GM23248 (cell line): Measurements from ENCODE around the gene RAD51B. TPM values are rescaled to one million over a fixed set of nuclear protein-coding genes. Genes with fewer than 3 reads are reported as not detected.
A peak's percentile ranks its signal among the peaks of the same experiment; 100 is the strongest.

ENCODE experiments used
- DNase-seq: peaks from one replicate; pipeline ENCODE4 v3.0.0-alpha.2; 2015
- H2AFZ ChIP-seq: fragments of 200-600 bp; sonication (generic); 2 replicates; pipeline ENCODE4 v1.6.1; 2016; ENCODE audit warnings: antibody characterized with exemption
- H3F3A ChIP-seq: fragments of 200-600 bp; sonication (generic); 2 replicates; pipeline ENCODE4 v1.6.1; 2016; ENCODE audit warnings: mild to moderate bottlenecking, antibody characterized with exemption, mixed run types; ENCODE audit not compliant: insufficient read depth
- H3K27ac ChIP-seq: fragments of 200-600 bp; sonication (generic); 2 replicates; pipeline ENCODE4 v1.5.1; 2016; ENCODE audit warnings: mild to moderate bottlenecking
- H3K27me3 ChIP-seq: fragments of 200-600 bp; sonication (generic); replicated peaks from 2 replicates; pipeline ENCODE4 v1.6.1; 2016; ENCODE audit warnings: mild to moderate bottlenecking; ENCODE audit not compliant: insufficient read depth
- H3K36me3 ChIP-seq: fragments of 200-600 bp; sonication (generic); 2 replicates; pipeline ENCODE4 v1.6.1; 2016; ENCODE audit warnings: low read depth, mild to moderate bottlenecking
- H3K4me1 ChIP-seq: fragments of 200-600 bp; sonication (generic); 2 replicates; pipeline ENCODE4 v1.6.1; 2016; ENCODE audit warnings: mild to moderate bottlenecking; ENCODE audit not compliant: insufficient read depth
- H3K4me2 ChIP-seq: fragments of 200-600 bp; sonication (generic); one replicate; pipeline ENCODE4 v1.6.1; 2016; ENCODE audit warnings: mild to moderate bottlenecking; ENCODE audit not compliant: unreplicated experiment
- H3K4me3 ChIP-seq: fragments of 200-600 bp; sonication (generic); 2 replicates; pipeline ENCODE4 v1.5.1; 2016; ENCODE audit warnings: mild to moderate bottlenecking
- H3K79me2 ChIP-seq: fragments of 200-600 bp; sonication (generic); 2 replicates; pipeline ENCODE4 v1.6.1; 2016; ENCODE audit warnings: mild to moderate bottlenecking; ENCODE audit not compliant: insufficient read depth
- H3K9ac ChIP-seq: fragments of 200-600 bp; sonication (generic); 2 replicates; pipeline ENCODE4 v1.6.1; 2016; ENCODE audit warnings: mild to moderate bottlenecking
- H3K9me2 ChIP-seq: fragments of 200-600 bp; sonication (generic); 2 replicates; pipeline ENCODE4 v1.6.1; 2016; ENCODE audit warnings: mixed run types, mild to moderate bottlenecking, moderate library complexity; ENCODE audit not compliant: insufficient read depth
- H3K9me3 ChIP-seq: fragments of 200-600 bp; sonication (generic); one replicate; pipeline ENCODE4 v1.6.1; 2017; ENCODE audit warnings: low read depth
- H4K20me1 ChIP-seq: fragments of 200-600 bp; sonication (generic); 2 replicates; pipeline ENCODE4 v1.6.0; 2016; ENCODE audit not compliant: insufficient read depth
- EZH2 ChIP-seq: fragments of 200-600 bp; sonication (generic); IDR thresholded peaks from 2 replicates; pipeline ENCODE4 v1.6.1; 2018; ENCODE audit warnings: antibody characterized with exemption, mild to moderate bottlenecking; ENCODE audit not compliant: insufficient read depth, poor library complexity, severe bottlenecking
- EZH2phosphoT487 ChIP-seq: fragments of 200-600 bp; sonication (generic); IDR thresholded peaks from 2 replicates; pipeline ENCODE4 v1.6.1; 2018; ENCODE audit warnings: antibody characterized with exemption, moderate library complexity, mild to moderate bottlenecking, low read depth; ENCODE audit not compliant: insufficient read depth
- WGBS, 2 experiments: methylation state at CpG; one replicate each; pipeline ENCODE4 v1.1.6; 2015 to 2017; ENCODE audit warnings: low lambda C conversion rate in 2 of 2, low coverage in 1 of 2; ENCODE audit errors: missing lambda C conversion rate in 2 of 2; 5-methylcytosine and 5-hydroxymethylcytosine counted together
- in situ Hi-C: fragments of 300-500 bp; cut with MboI; formaldehyde crosslinking; loops from 2 replicates; pipeline ENCODE4 v1.15.0; 2020
- polyA plus RNA-seq: library from polyadenylated mRNA; unstranded; fragments of >200 nt; fragmentation: Nextera tagmentation; extraction: Ambion mirVana; gene quantifications from 2 replicates; pipeline ENCODE4 v1.2.1, GENCODE V29; 2016
- total RNA-seq: library from RNA; depleted of rRNA; stranded (reverse); fragments of >200 nt; shearing (Covaris generic); gene quantifications from 2 replicates; pipeline ENCODE4 v1.2.3, GENCODE V29; 2014

The RAD51B gene
- total and polyA plus RNA-seq, 2 experiments from 2014 or later: 4.0 to 8.8 TPM

GRCh38 chr14:68730811-68731425, 911.3 kb downstream of the RAD51B start:
- Histone ChIP-seq H3K9ac (no peak overlapping the region), H3K27me3 (no peaks in the 10 kb centered on the region), H4K20me1 (no peaks in the 10 kb centered on the region), H3K9me2 (no peaks in the 10 kb centered on the region), H3K79me2 (no peaks in the 10 kb centered on the region), H2AFZ (no peak overlapping the region), H3K4me3 (no peak overlapping the region), H3K4me2 (no peak overlapping the region), H3K27ac (no peak overlapping the region), H3K4me1 (no peaks in the 10 kb centered on the region; the same call in 1 of the 2 replicates), H3K9me3 (no peaks in the 10 kb centered on the region), H3F3A (no peaks in the 10 kb centered on the region), H3K36me3 (no peaks in the 10 kb centered on the region)
- no peak for TF ChIP-seq EZH2phosphoT487
- TF ChIP-seq EZH2: no peak
- DNase-seq: no peak
- 42 to 47% methylated on average over 8 of the region's 8 CpGs for WGBS, 2 experiments
- in situ Hi-C loops: no loop called here

GRCh38 chr14:68733086-68733914, 913.7 kb downstream of the RAD51B start:
- H3K9me3 ChIP-seq: no peaks in the 10 kb centered on the region
- WGBS, 2 experiments: 87% methylated on average over 12 of the region's 12 CpGs
- H3K79me2 ChIP-seq: no peaks in the 10 kb centered on the region
- H3K4me1 ChIP-seq: no peaks in the 10 kb centered on the region; the same call in 1 of the 2 replicates
- H3F3A ChIP-seq: no peaks in the 10 kb centered on the region
- DNase-seq: no peak
- no peak overlapping the region for H3K4me3 ChIP-seq
- H3K27me3 ChIP-seq: no peaks in the 10 kb centered on the region
- in situ Hi-C loops: no loop called here
- H3K9ac ChIP-seq: no peak overlapping the region
- TF ChIP-seq EZH2phosphoT487 (no peak), EZH2 (no peak)
- no peak overlapping the region for H3K27ac ChIP-seq
- no peak overlapping the region for H2AFZ ChIP-seq
- H3K36me3 ChIP-seq: no peaks in the 10 kb centered on the region
- H3K4me2 ChIP-seq: no peak overlapping the region
- H4K20me1 ChIP-seq: no peaks in the 10 kb centered on the region
- H3K9me2 ChIP-seq: no peaks in the 10 kb centered on the region

GRCh38 chr14:68734231-68734732, 914.7 kb downstream of the RAD51B start:
- Histone ChIP-seq H3K27ac (no peak overlapping the region), H4K20me1 (no peaks in the 10 kb centered on the region), H3K9me3 (no peaks in the 10 kb centered on the region), H3K9ac (no peak overlapping the region), H3K79me2 (no peaks in the 10 kb centered on the region), H3K27me3 (no peaks in the 10 kb centered on the region), H3K4me3 (no peak overlapping the region), H3K36me3 (no peaks in the 10 kb centered on the region), H3K4me2 (no peak overlapping the region), H3K4me1 (no peaks in the 10 kb centered on the region; the same call in 1 of the 2 replicates), H3K9me2 (no peaks in the 10 kb centered on the region), H2AFZ (no peak overlapping the region), H3F3A (no peaks in the 10 kb centered on the region)
- DNase-seq: no peak
- in situ Hi-C loops: no loop called here
- no peak for TF ChIP-seq EZH2phosphoT487
- WGBS, 2 experiments: 88 to 89% methylated on average over 6 of the region's 6 CpGs

- Histone ChIP-seq H3K79me2 (no peaks in the 10 kb centered on the region), H3K27me3 (no peaks in the 10 kb centered on the region), H3K4me2 (no peak overlapping the region), H4K20me1 (no peaks in the 10 kb centered on the region), H3K27ac (no peak overlapping the region), H3K9me3 (no peaks in the 10 kb centered on the region), H2AFZ (peak overlapping the region; percentile 82), H3K9ac (no peak overlapping the region), H3K9me2 (no peaks in the 10 kb centered on the region), H3K4me1 (no peaks in the 10 kb centered on the region; the same call in 1 of the 2 replicates), H3K36me3 (no peaks in the 10 kb centered on the region), H3K4me3 (no peak overlapping the region), H3F3A (no peaks in the 10 kb centered on the region)
- 45 to 54% methylated on average over 4 of the region's 4 CpGs for whole genome bisulfite sequencing, 2 experiments
- TF ChIP-seq EZH2 (no peak), EZH2phosphoT487 (no peak)
- in situ Hi-C loops: no loop called here
- DNase-seq: no peak
These were observed 916.3 kb downstream of the RAD51B start for GRCh38 chr14:68735856-68736255.
